H9 (cell line): ENCODE results near the gene TNFAIP2. TPM values are rescaled to one million over a fixed set of nuclear protein-coding genes. Genes with fewer than 3 reads are reported as not detected.
"Not testable (repeated sequence)": the region's sequence is repeated elsewhere in the genome, so short reads cannot be mapped to it uniquely, and the experiment has no call there.

Source experiments
- DNase-seq: peaks from one replicate; pipeline ENCODE4 v3.0.0-alpha.2; 2017
- H2AFZ ChIP-seq: one replicate; pipeline ENCODE4 v1.6.1; 2013; ENCODE audit warnings: mild to moderate bottlenecking, low read length, control low read depth, moderate library complexity
- H2AK5ac ChIP-seq: 2 replicates; pipeline ENCODE4 v1.6.1; 2013; ENCODE audit warnings: low read length, control low read depth, mixed read lengths; ENCODE audit not compliant: insufficient read length
- H2BK120ac ChIP-seq: one replicate; pipeline ENCODE4 v1.6.1; 2013; ENCODE audit warnings: low read depth, mild to moderate bottlenecking, low read length, control low read depth, inconsistent platforms; ENCODE audit not compliant: poor library complexity, severe bottlenecking
- H2BK12ac ChIP-seq: 2 replicates; pipeline ENCODE4 v1.6.1; 2013; ENCODE audit warnings: low read length, control low read depth, mixed read lengths, low read depth; ENCODE audit not compliant: insufficient read length
- H2BK15ac ChIP-seq: 2 replicates; pipeline ENCODE4 v1.6.1; 2013; ENCODE audit warnings: low read depth, low read length, control low read depth
- H2BK20ac ChIP-seq: one replicate; pipeline ENCODE4 v1.6.1; 2013; ENCODE audit warnings: low read depth, mild to moderate bottlenecking, low read length, control low read depth, inconsistent platforms; ENCODE audit not compliant: poor library complexity, severe bottlenecking
- H2BK5ac ChIP-seq: 2 replicates; pipeline ENCODE4 v1.6.1; 2013; ENCODE audit warnings: low read length, control low read depth, mixed read lengths; ENCODE audit not compliant: insufficient read length
- H3K14ac ChIP-seq: 2 replicates; pipeline ENCODE4 v1.6.1; 2013; ENCODE audit warnings: low read length, control low read depth; ENCODE audit not compliant: insufficient read depth
- H3K18ac ChIP-seq: 2 replicates; pipeline ENCODE4 v1.6.1; 2013; ENCODE audit warnings: low read depth, mild to moderate bottlenecking, mixed read lengths, low read length, control low read depth; ENCODE audit not compliant: insufficient read length
- H3K23ac ChIP-seq: 2 replicates; pipeline ENCODE4 v1.6.1; 2013; ENCODE audit warnings: low read length, control low read depth, mixed read lengths, low read depth; ENCODE audit not compliant: insufficient read length
- H3K23me2 ChIP-seq: 2 replicates; pipeline ENCODE4 v1.6.1; 2013; ENCODE audit warnings: low read depth, mild to moderate bottlenecking, mixed read lengths, low read length, control low read depth; ENCODE audit not compliant: insufficient read length, poor library complexity, severe bottlenecking
- H3K27ac ChIP-seq: 2 replicates; pipeline ENCODE4 v1.5.1; 2013; ENCODE audit warnings: low read length, control low read depth, mixed read lengths, low read depth; ENCODE audit not compliant: insufficient read length
- H3K27me3 ChIP-seq: 2 replicates; pipeline ENCODE4 v1.6.1; 2013; ENCODE audit warnings: low read length, control low read depth, inconsistent platforms; ENCODE audit not compliant: insufficient read depth
- H3K4ac ChIP-seq: 2 replicates; pipeline ENCODE4 v1.6.1; 2013; ENCODE audit warnings: low read depth, mild to moderate bottlenecking, control low read depth, inconsistent platforms, low read length, moderate library complexity
- H3K4me1 ChIP-seq: 2 replicates; pipeline ENCODE4 v1.6.1; 2013; ENCODE audit warnings: low read length, control low read depth, inconsistent platforms; ENCODE audit not compliant: insufficient read depth
- H3K4me2 ChIP-seq: 2 replicates; pipeline ENCODE4 v1.6.1; 2013; ENCODE audit warnings: low read length, control low read depth, mixed read lengths; ENCODE audit not compliant: insufficient read length, insufficient read depth
- H3K56ac ChIP-seq: 2 replicates; pipeline ENCODE4 v1.6.1; 2013; ENCODE audit warnings: low read depth, mild to moderate bottlenecking, mixed read lengths, low read length, control low read depth; ENCODE audit not compliant: insufficient read length
- H3K79me1 ChIP-seq: 2 replicates; pipeline ENCODE4 v1.6.1; 2013; ENCODE audit warnings: low read depth, mild to moderate bottlenecking, moderate library complexity, low read length, control low read depth, inconsistent platforms; ENCODE audit not compliant: insufficient read depth, poor library complexity, severe bottlenecking
- H3K79me2 ChIP-seq: 2 replicates; pipeline ENCODE4 v1.6.1; 2013; ENCODE audit warnings: low read length, control low read depth, inconsistent platforms; ENCODE audit not compliant: insufficient read depth
- H3K9ac ChIP-seq: 2 replicates; pipeline ENCODE4 v1.6.1; 2013; ENCODE audit warnings: low read length, control low read depth, mixed read lengths; ENCODE audit not compliant: insufficient read length; ENCODE audit errors: extremely low read depth
- H3K9me3 ChIP-seq: one replicate; pipeline ENCODE4 v1.6.1; 2013; ENCODE audit warnings: low read depth, low read length, inconsistent platforms; ENCODE audit not compliant: control insufficient read depth
- H3T11ph ChIP-seq: one replicate; pipeline ENCODE4 v1.6.1; 2013; ENCODE audit warnings: mild to moderate bottlenecking, low read length, control low read depth, inconsistent platforms
- H4K20me1 ChIP-seq: one replicate; pipeline ENCODE4 v1.6.1; 2013; ENCODE audit not compliant: control insufficient read depth, insufficient read length, insufficient read depth
- H4K5ac ChIP-seq: 2 replicates; pipeline ENCODE4 v1.6.1; 2013; ENCODE audit warnings: low read depth, mild to moderate bottlenecking, mixed read lengths, low read length, control low read depth; ENCODE audit not compliant: insufficient read length
- H4K8ac ChIP-seq: replicated peaks from 2 replicates; pipeline ENCODE4 v1.6.1; 2013; ENCODE audit warnings: low read length, control low read depth, mixed read lengths, low read depth; ENCODE audit not compliant: insufficient read length
- H4K91ac ChIP-seq: 2 replicates; pipeline ENCODE4 v1.6.1; 2013; ENCODE audit warnings: low read depth, mild to moderate bottlenecking, moderate library complexity, mixed read lengths, low read length, control low read depth; ENCODE audit not compliant: insufficient read length
- H3K27ac Mint-ChIP-seq, 3 experiments: 2 replicates in 2 of 3; 3 replicates in 1 of 3; pipeline ENCODE4 v1.8.0; 2020 to 2021; ENCODE audit warnings: mixed read lengths in 3 of 3, mild to moderate bottlenecking in 1 of 3, moderate library complexity in 1 of 3
- H3K27me3 Mint-ChIP-seq: 2 replicates; pipeline ENCODE4 v1.8.0; 2021; ENCODE audit warnings: low read depth, mild to moderate bottlenecking, moderate library complexity, mixed read lengths
- H3K36me3 Mint-ChIP-seq, 3 experiments: 2 replicates in 2 of 3; 3 replicates in 1 of 3; pipeline ENCODE4 v1.8.0; 2020 to 2021; ENCODE audit warnings: low read depth in 3 of 3, mixed read lengths in 3 of 3; ENCODE audit not compliant: insufficient read depth in 1 of 3
- H3K4me1 Mint-ChIP-seq, 2 experiments: 2 replicates each; pipeline ENCODE4 v1.8.0; 2020; ENCODE audit warnings: mixed read lengths in 2 of 2
- H3K4me3 Mint-ChIP-seq, 2 experiments: 2 replicates in 1 of 2; 3 replicates in 1 of 2; pipeline ENCODE4 v1.8.0; 2020 to 2021; ENCODE audit warnings: mild to moderate bottlenecking in 2 of 2, mixed read lengths in 2 of 2, moderate library complexity in 1 of 2
- H3K9me3 Mint-ChIP-seq, 2 experiments: 2 replicates in 1 of 2; 3 replicates in 1 of 2; pipeline ENCODE4 v1.8.0; 2020; ENCODE audit warnings: mild to moderate bottlenecking in 2 of 2, mixed read lengths in 2 of 2, moderate library complexity in 1 of 2
- WGBS: extraction: QIAGEN DNeasy Blood & Tissue Kit; methylation state at CpG from one replicate; pipeline ENCODE4 v1.1.7; 2013; ENCODE audit warnings: missing lambda C conversion rate, low lambda C conversion rate, mixed read lengths; ENCODE audit not compliant: insufficient read length; ENCODE audit errors: extremely low coverage; 5-methylcytosine and 5-hydroxymethylcytosine counted together
- total RNA-seq: library from RNA; stranded (reverse); gene quantifications from 2 replicates; pipeline ENCODE4 v1.2.1, GENCODE V29; 2021
- TF ChIP-seq, protein P1 (sequence below): fragments of 200-600 bp; sonication (generic); conservative IDR thresholded peaks from 3 replicates; pipeline ENCODE4 v1.8.0; 2021; ENCODE audit warnings: antibody characterized with exemption, mild to moderate bottlenecking

Gene TNFAIP2
- total RNA-seq, 1 experiment from 2014 or later = 29.3 TPM

DNA sequence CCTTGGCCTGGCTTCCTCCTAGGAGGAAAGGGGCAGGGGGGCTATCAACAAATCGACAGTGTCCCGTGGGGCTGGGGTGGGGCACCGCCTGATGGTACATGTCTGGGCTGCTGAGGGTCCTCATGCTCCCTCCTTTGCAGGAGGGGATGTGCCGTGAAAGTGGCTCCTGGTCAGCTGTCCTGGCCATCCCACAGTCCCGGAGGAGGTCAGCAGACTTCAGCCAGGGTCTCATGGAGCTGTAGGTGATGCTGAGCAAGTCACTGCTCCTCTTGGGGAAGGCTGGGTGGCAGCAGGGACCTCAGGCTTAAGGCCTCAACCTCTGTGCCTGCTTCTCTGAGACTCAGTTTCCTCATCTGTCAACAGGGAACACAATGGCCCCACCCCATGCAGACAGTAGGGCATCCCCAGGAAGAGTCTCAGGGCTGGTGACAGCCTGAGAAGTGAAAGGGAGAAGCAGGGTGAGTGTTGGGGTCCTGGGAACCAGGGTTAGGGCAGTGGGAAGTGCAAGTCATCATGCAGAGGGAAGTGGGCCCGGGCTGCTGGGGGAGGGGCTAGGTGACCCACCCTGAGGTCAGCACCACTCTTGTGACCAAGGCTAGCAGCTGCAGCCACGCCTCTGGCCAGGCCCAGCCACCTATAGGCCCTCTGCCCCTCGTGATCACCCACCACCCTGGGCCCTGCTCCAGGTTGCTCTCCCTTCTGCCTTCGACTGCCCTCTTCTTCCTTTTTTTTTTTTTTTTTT, 4.4 kb upstream of the TNFAIP2 start:
- WGBS = no CpG with 5 or more reads among the region's 9 CpGs
- no peaks in the 10 kb centered on the region for H3K79me1 ChIP-seq
- H2BK12ac ChIP-seq = no peak overlapping the region
- H3K27ac Mint-ChIP-seq = no peak overlapping the region
- H4K5ac ChIP-seq = no peak overlapping the region
- H3K27me3 Mint-ChIP-seq = peaks cover 4% of the 10 kb centered on the region
- H2BK120ac ChIP-seq = no peak overlapping the region
- TF ChIP-seq, protein P1, sequence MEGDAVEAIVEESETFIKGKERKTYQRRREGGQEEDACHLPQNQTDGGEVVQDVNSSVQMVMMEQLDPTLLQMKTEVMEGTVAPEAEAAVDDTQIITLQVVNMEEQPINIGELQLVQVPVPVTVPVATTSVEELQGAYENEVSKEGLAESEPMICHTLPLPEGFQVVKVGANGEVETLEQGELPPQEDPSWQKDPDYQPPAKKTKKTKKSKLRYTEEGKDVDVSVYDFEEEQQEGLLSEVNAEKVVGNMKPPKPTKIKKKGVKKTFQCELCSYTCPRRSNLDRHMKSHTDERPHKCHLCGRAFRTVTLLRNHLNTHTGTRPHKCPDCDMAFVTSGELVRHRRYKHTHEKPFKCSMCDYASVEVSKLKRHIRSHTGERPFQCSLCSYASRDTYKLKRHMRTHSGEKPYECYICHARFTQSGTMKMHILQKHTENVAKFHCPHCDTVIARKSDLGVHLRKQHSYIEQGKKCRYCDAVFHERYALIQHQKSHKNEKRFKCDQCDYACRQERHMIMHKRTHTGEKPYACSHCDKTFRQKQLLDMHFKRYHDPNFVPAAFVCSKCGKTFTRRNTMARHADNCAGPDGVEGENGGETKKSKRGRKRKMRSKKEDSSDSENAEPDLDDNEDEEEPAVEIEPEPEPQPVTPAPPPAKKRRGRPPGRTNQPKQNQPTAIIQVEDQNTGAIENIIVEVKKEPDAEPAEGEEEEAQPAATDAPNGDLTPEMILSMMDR = no peak
- H3K79me2 ChIP-seq = no peaks in the 10 kb centered on the region
- peaks cover 11 to 17% of the 10 kb centered on the region in 2 experiments for H3K4me1 Mint-ChIP-seq
- H3K9ac ChIP-seq = no peak overlapping the region
- no peaks in the 10 kb centered on the region for H3K9me3 ChIP-seq
- H3K14ac ChIP-seq = no peak overlapping the region
- H3K4me3 Mint-ChIP-seq = no peak overlapping the region
- no peak overlapping the region for H4K8ac ChIP-seq
- no peak overlapping the region for H3K4me2 ChIP-seq
- no peak overlapping the region for H2AK5ac ChIP-seq
- H3K36me3 Mint-ChIP-seq = no peaks in the 10 kb centered on the region
- peaks cover 4% of the 10 kb centered on the region; the same call in 1 of the 2 replicates for H3K4me1 ChIP-seq
- no peak overlapping the region for H2AFZ ChIP-seq
- H2BK20ac ChIP-seq = no peak overlapping the region
- H3K27ac ChIP-seq = no peak overlapping the region
- no peak overlapping the region for H3K4ac ChIP-seq
- H3K56ac ChIP-seq = no peak overlapping the region
- no peak overlapping the region for H3K23ac ChIP-seq
- H2BK15ac ChIP-seq = no peak overlapping the region
- no peak overlapping the region for H4K91ac ChIP-seq
- H3K9me3 Mint-ChIP-seq = no peaks in the 10 kb centered on the region
- H3T11ph ChIP-seq = no peak overlapping the region
- no peak overlapping the region for H3K18ac ChIP-seq
- no peaks in the 10 kb centered on the region for H3K23me2 ChIP-seq
- H3K27me3 ChIP-seq = no peaks in the 10 kb centered on the region
- no peak overlapping the region for H2BK5ac ChIP-seq
- no peaks in the 10 kb centered on the region for H4K20me1 ChIP-seq
- no peak for DNase-seq

DNA sequence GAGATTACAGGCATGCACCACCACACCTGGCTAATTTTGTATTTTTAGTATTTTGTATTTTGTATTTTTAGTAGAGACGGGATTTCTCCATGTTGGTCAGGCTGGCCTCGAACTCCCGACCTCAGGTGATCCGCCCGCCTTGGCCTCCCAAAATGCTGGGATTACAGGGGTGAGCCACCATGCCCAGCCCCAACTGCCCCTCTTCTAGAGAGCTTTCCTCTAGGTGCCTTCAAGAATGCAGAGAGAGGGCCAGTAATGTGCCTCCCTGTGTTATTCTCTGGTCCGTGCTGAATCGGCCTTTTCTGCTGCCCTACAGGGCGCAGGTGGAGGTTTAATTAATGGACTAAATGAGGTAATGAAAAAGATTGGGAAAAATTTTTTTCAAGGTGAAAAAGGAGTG, 3.7 kb upstream of the TNFAIP2 start:
- H2BK5ac ChIP-seq, H3K79me2 ChIP-seq, H2BK12ac ChIP-seq, H4K5ac ChIP-seq, H3K36me3 Mint-ChIP-seq, H2BK15ac ChIP-seq, H3K56ac ChIP-seq, H3K18ac ChIP-seq, H3K9me3 ChIP-seq, H3K4me3 Mint-ChIP-seq, H2BK20ac ChIP-seq, H3K27me3 ChIP-seq, H3K23ac ChIP-seq, H4K8ac ChIP-seq, H2AK5ac ChIP-seq, H4K91ac ChIP-seq, H4K20me1 ChIP-seq, H3T11ph ChIP-seq, H3K79me1 ChIP-seq, H3K4me2 ChIP-seq, H3K14ac ChIP-seq, H3K4me1 ChIP-seq, DNase-seq, H3K27ac Mint-ChIP-seq, H3K27ac ChIP-seq, H3K9ac ChIP-seq, H3K4ac ChIP-seq, H2AFZ ChIP-seq, H3K23me2 ChIP-seq, H2BK120ac ChIP-seq, H3K9me3 Mint-ChIP-seq: not testable (repeated sequence)
- Mint-ChIP-seq H3K4me1 (peaks cover 16 to 22% of the 10 kb centered on the region in 2 experiments), H3K27me3 (peaks cover 11% of the 10 kb centered on the region)
- no CpG with 5 or more reads among the region's 8 CpGs for WGBS
